IMR-90 (cell line): ENCODE measurements around the gene ACVR1. TPM values are rescaled to one million over a fixed set of nuclear protein-coding genes. Genes with fewer than 3 reads are reported as not detected.

ENCODE experiments used
- ATAC-seq: fragments of 200-7000 bp; cut with Tn5 transposase; 2 replicates; pipeline ENCODE4 v1.9.1; 2020; ENCODE audit warnings: low read depth, mild to moderate bottlenecking, moderate library complexity
- BruUV-seq: library from RNA; stranded (reverse); fragments of 400-500 nt; replicated peaks from 2 replicates; lab custom pipeline; 2021; lab: Mats Ljungman, UMichigan
- CTCF ChIA-PET: fragments of 300-600 bp; formaldehyde crosslinking; extraction: SDS; loops from one replicate; lab custom pipeline; 2021; ENCODE audit warnings: antibody characterized with exemption; lab: Yijun Ruan, JAX
- POLR2A ChIA-PET: fragments of 300-600 bp; sonication (Branson Sonifier 250); formaldehyde crosslinking; loops from one replicate; lab custom pipeline; 2022; ENCODE audit warnings: antibody characterized with exemption; ENCODE audit not compliant: unreplicated experiment; lab: Charles Lee
- DNase-seq: peaks from one replicate; pipeline ENCODE4 v3.0.0; 2013
- H2AFZ ChIP-seq: replicated peaks from 2 replicates; pipeline ENCODE3; 2013; ENCODE audit warnings: low read length, mild to moderate bottlenecking; ENCODE audit not compliant: poor library complexity
- H2AK5ac ChIP-seq: 2 replicates; pipeline ENCODE4 v1.6.1; 2013; ENCODE audit warnings: low read depth, low read length, inconsistent platforms
- H2AK9ac ChIP-seq: replicated peaks from 2 replicates; pipeline ENCODE3; 2013; ENCODE audit warnings: mild to moderate bottlenecking, low read depth, low read length, moderate library complexity; ENCODE audit not compliant: poor library complexity
- H2BK120ac ChIP-seq: 2 replicates; pipeline ENCODE4 v1.6.1; 2013; ENCODE audit warnings: low read depth, low read length, inconsistent platforms
- H2BK15ac ChIP-seq: 3 replicates; pipeline ENCODE4 v1.6.1; 2013; ENCODE audit warnings: low read depth, low read length, inconsistent platforms
- H2BK20ac ChIP-seq: 2 replicates; pipeline ENCODE4 v1.6.1; 2013; ENCODE audit warnings: low read depth, mild to moderate bottlenecking, inconsistent platforms, low read length, moderate library complexity
- H2BK5ac ChIP-seq: 2 replicates; pipeline ENCODE4 v1.6.1; 2013; ENCODE audit warnings: mild to moderate bottlenecking, low read depth, low read length, inconsistent platforms; ENCODE audit not compliant: poor library complexity, severe bottlenecking
- H3K14ac ChIP-seq: replicated peaks from 2 replicates; pipeline ENCODE4 v1.6.1; 2013; ENCODE audit warnings: low read depth, low read length, inconsistent platforms
- H3K18ac ChIP-seq: 2 replicates; pipeline ENCODE4 v1.6.1; 2013; ENCODE audit warnings: low read depth, low read length, control low read depth
- H3K23ac ChIP-seq: 2 replicates; pipeline ENCODE4 v1.6.1; 2013; ENCODE audit warnings: low read depth, low read length, inconsistent platforms
- H3K27ac ChIP-seq: 2 replicates; pipeline ENCODE4 v1.5.1; 2013; ENCODE audit warnings: mild to moderate bottlenecking, control low read depth, low read length; ENCODE audit not compliant: insufficient read depth
- H3K27me3 ChIP-seq: 2 replicates; pipeline ENCODE4 v1.6.1; 2013; ENCODE audit warnings: low read length; ENCODE audit not compliant: control insufficient read depth, insufficient read depth
- H3K36me3 ChIP-seq: 2 replicates; pipeline ENCODE4 v1.6.1; 2013; ENCODE audit warnings: low read length, mixed read lengths; ENCODE audit not compliant: control insufficient read depth, insufficient read depth
- H3K4ac ChIP-seq: 2 replicates; pipeline ENCODE4 v1.6.1; 2013; ENCODE audit warnings: low read depth, low read length, inconsistent platforms
- H3K4me1 ChIP-seq: 2 replicates; pipeline ENCODE4 v1.6.1; 2013; ENCODE audit warnings: low read length, mixed read lengths; ENCODE audit not compliant: control insufficient read depth, insufficient read depth
- H3K4me2 ChIP-seq: 2 replicates; pipeline ENCODE4 v1.6.1; 2013; ENCODE audit warnings: low read depth, mild to moderate bottlenecking, control low read depth, low read length, moderate library complexity
- H3K4me3 ChIP-seq: 2 replicates; pipeline ENCODE4 v1.5.1; 2013; ENCODE audit warnings: low read depth, mild to moderate bottlenecking, control low read depth, low read length, moderate library complexity; ENCODE audit not compliant: insufficient read depth
- H3K56ac ChIP-seq: 2 replicates; pipeline ENCODE4 v1.6.1; 2013; ENCODE audit warnings: low read length, inconsistent platforms; ENCODE audit not compliant: insufficient read depth; ENCODE audit errors: extremely low read depth
- H3K79me1 ChIP-seq, 2 experiments: 2 replicates each; pipeline ENCODE4 v1.6.1; 2013; ENCODE audit warnings: low read length in 2 of 2, inconsistent platforms in 1 of 2, low read depth in 1 of 2
- H3K9ac ChIP-seq: 2 replicates; pipeline ENCODE4 v1.6.1; 2013; ENCODE audit warnings: low read depth, low read length, control low read depth
- H3K9me1 ChIP-seq: 2 replicates; pipeline ENCODE4 v1.6.1; 2013; ENCODE audit warnings: low read length, inconsistent platforms; ENCODE audit not compliant: insufficient read depth
- H3K9me3 ChIP-seq: 2 replicates; pipeline ENCODE4 v1.6.1; 2013; ENCODE audit warnings: low read length; ENCODE audit not compliant: control insufficient read depth, insufficient read depth
- H4K20me1 ChIP-seq: 2 replicates; pipeline ENCODE4 v1.6.1; 2013; ENCODE audit warnings: low read length, inconsistent platforms; ENCODE audit not compliant: insufficient read depth
- H4K5ac ChIP-seq: 2 replicates; pipeline ENCODE4 v1.6.1; 2013; ENCODE audit warnings: mild to moderate bottlenecking, low read depth, low read length, control low read depth
- H4K8ac ChIP-seq, 2 experiments: 2 replicates each; pipeline ENCODE4 v1.6.1; 2013; ENCODE audit warnings: low read depth in 2 of 2, low read length in 2 of 2, control low read depth in 1 of 2, inconsistent platforms in 1 of 2
- H4K91ac ChIP-seq: 2 replicates; pipeline ENCODE4 v1.6.1; 2013; ENCODE audit warnings: low read depth, low read length, inconsistent platforms; ENCODE audit not compliant: insufficient read depth
- CEBPB ChIP-seq: IDR thresholded peaks from 2 replicates; pipeline ENCODE4 v1.6.1; 2012; ENCODE audit warnings: low read depth, low read length, improper control_type of control experiment
- RCOR1 ChIP-seq: IDR thresholded peaks from 2 replicates; pipeline ENCODE4 v1.6.1; 2012; ENCODE audit warnings: mild to moderate bottlenecking, low read length, improper control_type of control experiment; ENCODE audit not compliant: insufficient replicate concordance
- WGBS, 2 experiments: methylation state at CpG; one replicate each; pipeline versions ENCODE4 v1.1.5 to v1.1.7; 2013; ENCODE audit warnings: missing lambda C conversion rate in 2 of 2; ENCODE audit not compliant: insufficient read length in 1 of 2; ENCODE audit errors: extremely low coverage in 2 of 2; 5-methylcytosine and 5-hydroxymethylcytosine counted together
- dilution Hi-C: fragments of 300-500 bp; cut with HindIII; formaldehyde crosslinking; loops from one replicate; pipeline ENCODE4 v1.14.3; 2018; ENCODE audit warnings: low sequenced_read_pairs; ENCODE audit not compliant: unreplicated experiment
- in situ Hi-C: fragments of 300-500 bp; cut with MboI; formaldehyde crosslinking; loops from 3 replicates; pipeline ENCODE4 v1.14.3; 2019; ENCODE audit warnings: low sequenced_read_pairs, inconsistent platforms, mixed read lengths
- intact Hi-C: fragments of 100-400 bp; cut with micrococcal nuclease; formaldehyde crosslinking; loops from 2 replicates; pipeline ENCODE4 v1.10.0; 2022
- polyA plus RNA-seq, 3 experiments: library from polyadenylated mRNA; depleted of rRNA; stranded (reverse); fragments of >200 nt; gene quantifications; 2 replicates each; pipeline ENCODE4 v1.2.3, GENCODE V29; 2012; ENCODE audit warnings: low replicate concordance in 1 of 3
- total RNA-seq: library from RNA; depleted of rRNA; stranded (reverse); fragments of >200 nt; gene quantifications from 2 replicates; pipeline ENCODE4 v1.2.3, GENCODE V29; 2012

The ACVR1 gene
- total and polyA plus RNA-seq, 2 of the 4 experiments (the other 2 are of a cell fraction), result 21.1 to 40.8 TPM

- no peak overlapping the region for H3K4me3 ChIP-seq
- WGBS, 2 experiments, result 93% methylated on average over 2 of the region's 10 CpGs; no CpG with 5 or more reads in 1 of the 2 experiments
- peaks cover 27% of the 10 kb centered on the region for H3K4me1 ChIP-seq
- H4K5ac ChIP-seq, result no peak overlapping the region
- no peaks in the 10 kb centered on the region for H3K27me3 ChIP-seq
- H3K23ac ChIP-seq, result peak overlapping the region; percentile 12; the same call in 1 of the 2 replicates
- no TSS peak for BruUV-seq
- no peak overlapping the region for H2AFZ ChIP-seq
- in situ Hi-C loops, result no loop called here
- intact Hi-C loops, result no loop called here
- H3K56ac ChIP-seq, result no peak overlapping the region
- H4K91ac ChIP-seq, result no peak overlapping the region
- peaks cover 1% of the 10 kb centered on the region; the same call in 1 of the 2 replicates for H3K36me3 ChIP-seq
- H4K8ac ChIP-seq, result no peak overlapping the region
- no peak for ATAC-seq
- H3K18ac ChIP-seq, result no peak overlapping the region
- H3K4me2 ChIP-seq, result no peak overlapping the region
- no peak overlapping the region for H2BK20ac ChIP-seq
- no peak overlapping the region for H2BK15ac ChIP-seq
- 0 out of 2 replicates have a peak overlapping the region, but pooled peaks have one; percentile 3 for H2AK5ac ChIP-seq
- no peak overlapping the region for H2BK120ac ChIP-seq
- peaks cover 38% of the 10 kb centered on the region for H3K9me1 ChIP-seq
- dilution Hi-C loops, result no loop called here
- peaks cover 46 to 83% of the 10 kb centered on the region in 2 experiments for H3K79me1 ChIP-seq
- POLR2A ChIA-PET, result no interaction called here
- H3K14ac ChIP-seq, result no peak overlapping the region
- no peak overlapping the region for H3K4ac ChIP-seq
- H4K20me1 ChIP-seq, result peaks cover 17% of the 10 kb centered on the region
- H3K9me3 ChIP-seq, result no peaks in the 10 kb centered on the region
- H2AK9ac ChIP-seq, result no peak overlapping the region
- peak; percentile 39 for DNase-seq
- no peak overlapping the region for H3K27ac ChIP-seq
- TF ChIP-seq CEBPB (peak; percentile 12; the same call in 1 of the 2 replicates), RCOR1 (no peak)
- no peak overlapping the region for H3K9ac ChIP-seq
- CTCF ChIA-PET, result no interaction called here
- H2BK5ac ChIP-seq, result no peak overlapping the region
Observed at GRCh38 chr2:157840568-157841156, 35.5 kb downstream of the ACVR1 start.
